NCI-H146 treated with DMSO at 0.1 percent for 48 hours (cell line): Measurements from ENCODE around the gene SANBR.

Source experiments
- DNase-seq: peaks from one replicate; lab custom pipeline; 2025; ENCODE audit not compliant: unreplicated experiment; lab: John Stamatoyannopoulos, UW

SANBR gene

GRCh38 chr2:61089797-61090196 is 24.1 kb downstream of the SANBR start:
- no peak for DNase-seq

- DNase-seq, result no peak
Measured at GRCh38 chr2:61090386-61090921, 24.8 kb downstream of the SANBR start.

GRCh38 chr2:61091485-61091884 is 25.8 kb downstream of the SANBR start:
- no peak for DNase-seq

- DNase-seq, result no peak
Measured at GRCh38 chr2:61096438-61096837, 30.8 kb downstream of the SANBR start.

GRCh38 chr2:61100801-61101200 is 35.1 kb downstream of the SANBR start:
- DNase-seq, result no peak

GRCh38 chr2:61109291-61109690 is 43.6 kb downstream of the SANBR start:
- DNase-seq, result no peak

GRCh38 chr2:61111708-61112107 is 46.0 kb downstream of the SANBR start:
- DNase-seq, result no peak

GRCh38 chr2:61114147-61114546 is 48.5 kb downstream of the SANBR start:
- DNase-seq, result no peak
